Activated CD4-positive, alpha-beta T cell treated with anti-CD3 and anti-CD28 coated beads for 36 hours (primary cell): ENCODE results near the gene PSRC1. TPM values are rescaled to one million over a fixed set of nuclear protein-coding genes. Genes with fewer than 3 reads are reported as not detected.
"Not testable (repeated sequence)": the region's sequence is repeated elsewhere in the genome, so short reads cannot be mapped to it uniquely, and the experiment has no call there.

ENCODE experiments used
- ATAC-seq: fragments of 200-7000 bp; cut with Tn5 transposase; one replicate; pipeline ENCODE4 v1.10.0; 2021; ENCODE audit warnings: mild to moderate bottlenecking, moderate library complexity
- CTCF ChIA-PET: fragments of 350-600 bp; sonication (Branson Sonifier 250); formaldehyde crosslinking; loops from one replicate; lab custom pipeline; 2021; ENCODE audit warnings: antibody characterized with exemption; lab: Charles Lee
- POLR2A ChIA-PET: fragments of 350-600 bp; sonication (Branson Sonifier 250); formaldehyde crosslinking; loops from one replicate; lab custom pipeline; 2021; ENCODE audit warnings: antibody characterized with exemption, inconsistent platforms; lab: Charles Lee
- DNase-seq: peaks from one replicate; pipeline ENCODE4 v3.0.0-alpha.2; 2020
- H3K27ac Mint-ChIP-seq: one replicate; pipeline ENCODE4 v1.8.0; 2021; ENCODE audit warnings: mixed read lengths
- H3K27me3 Mint-ChIP-seq: one replicate; pipeline ENCODE4 v1.8.0; 2021; ENCODE audit warnings: mixed read lengths
- H3K36me3 Mint-ChIP-seq: one replicate; pipeline ENCODE4 v1.8.0; 2021; ENCODE audit warnings: low read depth, mixed read lengths
- H3K4me1 Mint-ChIP-seq: one replicate; pipeline ENCODE4 v1.8.0; 2021; ENCODE audit warnings: mixed read lengths
- H3K4me3 Mint-ChIP-seq: one replicate; pipeline ENCODE4 v1.8.0; 2021; ENCODE audit warnings: mild to moderate bottlenecking, moderate library complexity, mixed read lengths
- H3K9me3 Mint-ChIP-seq: one replicate; pipeline ENCODE4 v1.8.0; 2021; ENCODE audit warnings: low read depth, mixed read lengths
- intact Hi-C, 2 experiments: fragments of 100-400 bp; cut with DNase I in 1 of 2; cut with micrococcal nuclease in 1 of 2; formaldehyde crosslinking; loops; one replicate each; pipeline versions ENCODE4 v1.14.2 to v1.15.1; 2022 to 2024; cut with DNase I, micrococcal nuclease
- total RNA-seq, 2 experiments: library from RNA; stranded (reverse); gene quantifications; one replicate each; pipeline ENCODE4 v1.2.3, GENCODE V29; 2021

The PSRC1 gene
- total RNA-seq, 2 experiments from 2014 or later = 17.6 to 18.4 TPM

DNA sequence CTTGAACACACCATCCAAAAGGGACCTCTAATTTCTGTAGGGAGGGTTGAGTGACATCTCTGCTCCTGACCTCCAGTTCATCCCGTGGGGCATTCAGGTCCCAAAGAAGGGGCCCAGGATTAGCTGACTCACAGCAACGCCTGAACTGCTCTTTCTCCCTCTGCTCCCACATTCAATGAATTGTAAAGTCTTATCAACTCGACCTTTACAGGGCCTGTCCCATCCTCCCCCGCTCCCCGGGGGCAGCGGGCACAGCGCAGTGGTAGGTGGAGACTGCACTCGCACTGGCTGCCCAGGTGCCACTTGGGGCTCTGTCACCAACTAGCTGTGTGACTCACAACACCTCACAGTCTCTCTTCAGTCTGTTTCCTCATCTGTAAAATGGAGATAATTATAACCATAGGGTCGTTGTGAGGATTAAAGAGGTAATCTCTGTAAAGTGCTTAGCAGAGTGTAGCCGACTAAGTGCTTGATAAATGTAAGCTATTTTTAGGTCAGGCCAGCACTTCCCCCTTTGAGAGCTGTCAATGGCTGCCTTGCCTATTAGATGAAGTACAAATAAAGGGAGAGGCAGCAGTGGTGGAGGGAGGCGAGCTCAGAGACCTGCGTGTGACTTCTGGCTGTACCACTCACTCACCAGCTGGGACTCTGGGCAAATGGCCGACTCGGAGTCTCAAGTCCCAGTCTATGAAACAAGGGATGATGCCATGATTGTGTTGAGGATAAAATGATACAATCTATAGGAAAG is 24.5 kb upstream of the PSRC1 start:
- Mint-ChIP-seq H3K27ac (no peak overlapping the region), H3K4me3 (no peak overlapping the region), H3K36me3 (no peaks in the 10 kb centered on the region), H3K4me1 (no peaks in the 10 kb centered on the region), H3K9me3 (no peaks in the 10 kb centered on the region), H3K27me3 (no peaks in the 10 kb centered on the region)
- ChIA-PET CTCF (interaction anchor here (0.6 to 1.9 kb wide), 7 partner anchors 10 to 291 kb away, joined by 3 to 6 read pairs (median 3); no protein-coding TSS in a partner anchor), POLR2A (interaction anchor here (0.6 kb wide), 1 partner anchor 117 kb away, joined by 4 read pairs; no protein-coding TSS in a partner anchor)
- ATAC-seq (peak; percentile 76), DNase-seq (peak; percentile 33)
- intact Hi-C loops = loop anchor here in 1 of 2 experiments (5.0 kb wide), 1 partner anchor 45 kb away; no protein-coding TSS in a partner anchor

- DNase-seq = no peak
- intact Hi-C loops = loop anchor here in 1 of 2 experiments (5.0 kb wide), 1 partner anchor 45 kb away; no protein-coding TSS in a partner anchor
- H3K9me3 Mint-ChIP-seq = no peaks in the 10 kb centered on the region
- ChIA-PET POLR2A (interaction anchor here (0.6 kb wide), 1 partner anchor 118 kb away, joined by 4 read pairs; no protein-coding TSS in a partner anchor), CTCF (interaction anchor here (0.6 to 1.5 kb wide), 4 partner anchors 29 to 185 kb away, joined by 3 to 6 read pairs (median 4); no protein-coding TSS in a partner anchor)
- no peak within 1 kb of the TSS for H3K27ac Mint-ChIP-seq
- H3K4me3 Mint-ChIP-seq = no peak within 1 kb of the TSS
- no peaks in the 10 kb centered on the region for H3K27me3 Mint-ChIP-seq
- no peaks in the 10 kb centered on the region for H3K4me1 Mint-ChIP-seq
- no peak for ATAC-seq
- H3K36me3 Mint-ChIP-seq = no peaks in the 10 kb centered on the region
Measured at GRCh38 chr1:109306832-109307273, 23.9 kb upstream of the PSRC1 start, which contains the start of gene MYBPHL. Gene MYBPHL (minus strand): TSS chr1:109307011. CDS start chr1:109306991, 20 bp downstream.

DNA sequence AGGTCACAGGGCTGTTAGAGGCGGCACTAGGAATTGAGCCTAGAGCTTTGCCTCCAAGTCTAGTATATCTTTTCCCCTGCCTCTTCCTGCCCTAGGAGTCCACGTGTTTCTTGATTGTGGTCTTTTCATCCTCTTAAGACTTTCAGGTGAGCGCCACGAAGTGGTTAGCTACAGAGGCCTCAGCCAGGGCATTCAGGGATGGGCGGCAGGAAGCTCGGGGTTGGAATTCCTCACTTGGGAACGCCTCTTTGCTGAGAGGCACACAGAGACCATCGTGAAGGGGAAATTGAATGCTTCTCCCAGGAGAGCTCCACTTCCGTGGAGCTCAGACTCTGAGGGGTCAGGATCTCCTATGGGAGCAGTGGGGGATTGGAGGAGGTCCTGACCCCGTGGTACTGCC is 23.0 kb upstream of the PSRC1 start:
- H3K9me3 Mint-ChIP-seq = not testable (repeated sequence)

DNA sequence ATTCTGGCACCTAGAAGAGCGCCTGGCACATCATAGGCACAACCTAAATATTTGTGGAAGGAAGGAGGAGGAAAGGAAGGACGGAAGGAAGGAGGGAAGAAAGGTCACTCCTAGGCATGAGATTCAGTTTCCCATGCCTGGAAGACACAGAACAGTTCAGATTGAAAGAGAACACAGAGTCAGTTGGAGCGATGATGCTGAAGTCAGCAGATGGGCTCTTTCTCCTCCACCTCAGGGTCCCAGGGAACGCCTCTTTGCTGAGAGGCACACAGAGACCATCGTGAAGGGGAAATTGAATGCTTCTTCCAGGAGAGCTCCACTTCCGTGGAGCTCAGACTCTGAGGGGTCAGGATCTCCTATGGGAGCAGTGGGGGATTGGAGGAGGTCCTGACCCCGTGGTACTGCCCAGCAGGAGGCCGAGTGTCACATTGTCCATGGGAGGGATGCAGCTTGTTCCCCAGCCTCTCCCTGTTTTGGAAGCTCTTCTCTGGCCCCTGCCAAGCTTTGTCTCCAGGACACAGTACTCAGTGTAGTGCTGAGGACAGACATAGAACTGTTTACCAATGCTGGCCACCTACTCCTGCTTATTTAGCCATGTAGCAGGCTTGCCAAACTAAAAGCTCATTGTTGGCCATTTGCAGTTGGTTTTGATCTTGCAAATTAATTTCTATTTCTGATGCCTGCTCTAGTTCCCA is 21.4 kb upstream of the PSRC1 start:
- intact Hi-C loops = loop anchor here in 1 of 2 experiments (5.0 kb wide), 1 partner anchor 53 kb away; no protein-coding TSS in a partner anchor
- H3K4me3 Mint-ChIP-seq = no peak overlapping the region
- DNase-seq (no peak), ATAC-seq (no peak)
- no peaks in the 10 kb centered on the region for H3K9me3 Mint-ChIP-seq
- no peaks in the 10 kb centered on the region for H3K36me3 Mint-ChIP-seq
- no peaks in the 10 kb centered on the region for H3K27me3 Mint-ChIP-seq
- POLR2A ChIA-PET = no interaction called here
- H3K4me1 Mint-ChIP-seq = no peaks in the 10 kb centered on the region
- CTCF ChIA-PET = interaction anchor here (0.7 to 1.7 kb wide), 4 partner anchors 40 to 228 kb away, joined by 3 to 5 read pairs (median 4); no protein-coding TSS in a partner anchor
- H3K27ac Mint-ChIP-seq = no peak overlapping the region

More for the DNA sequence above, 23.0 kb upstream of the PSRC1 start:
- POLR2A ChIA-PET, DNase-seq, H3K27me3 Mint-ChIP-seq, H3K36me3 Mint-ChIP-seq, H3K4me1 Mint-ChIP-seq, ATAC-seq, H3K4me3 Mint-ChIP-seq, H3K27ac Mint-ChIP-seq: not testable (repeated sequence)
- intact Hi-C loops = loop anchor here in 1 of 2 experiments (5.0 kb wide), 1 partner anchor 46 kb away; no protein-coding TSS in a partner anchor
- CTCF ChIA-PET = interaction anchor here (0.8 to 1.1 kb wide), 2 partner anchors 101 to 155 kb away, joined by 3 to 4 read pairs; no protein-coding TSS in a partner anchor

DNA sequence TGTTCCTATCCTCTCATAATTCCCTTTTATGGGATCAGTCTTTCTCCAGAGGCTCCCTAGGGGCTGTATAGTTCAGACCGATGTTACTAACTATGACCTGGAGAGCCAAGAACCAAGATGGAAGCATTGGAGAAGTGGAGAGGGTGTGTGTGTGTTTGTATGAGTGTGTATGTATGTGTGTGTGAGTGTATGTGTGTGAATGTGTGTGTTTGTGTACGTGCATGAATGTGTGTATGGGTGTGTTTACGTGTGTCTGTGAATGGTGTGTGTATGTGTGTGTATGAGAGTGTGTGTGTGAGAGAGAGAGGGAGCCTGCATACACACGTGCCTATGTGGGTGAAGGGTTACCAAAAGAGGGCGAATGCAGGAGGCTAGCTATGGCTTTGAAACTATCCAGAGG is 18.9 kb upstream of the PSRC1 start:
- Mint-ChIP-seq H3K36me3 (no peaks in the 10 kb centered on the region), H3K4me3 (no peak overlapping the region), H3K4me1 (no peaks in the 10 kb centered on the region), H3K9me3 (no peaks in the 10 kb centered on the region), H3K27me3 (peaks cover 2% of the 10 kb centered on the region), H3K27ac (no peak overlapping the region)
- no peak for DNase-seq
- POLR2A ChIA-PET = no interaction called here
- ATAC-seq = no peak
- intact Hi-C loops = loop anchor here in 1 of 2 experiments (5.0 kb wide), 1 partner anchor 55 kb away; no protein-coding TSS in a partner anchor
- CTCF ChIA-PET = no interaction called here

GRCh38 chr1:109300650-109301151 is 17.8 kb upstream of the PSRC1 start:
- ChIA-PET CTCF (no interaction called here), POLR2A (interaction anchor here (1.3 kb wide), 1 partner anchor 18 kb away, joined by 5 read pairs; the partner anchor contains the start of gene PSRC1)
- no peaks in the 10 kb centered on the region for H3K9me3 Mint-ChIP-seq
- H3K4me1 Mint-ChIP-seq = no peaks in the 10 kb centered on the region
- H3K36me3 Mint-ChIP-seq = no peaks in the 10 kb centered on the region
- DNase-seq (no peak), ATAC-seq (no peak)
- intact Hi-C loops = loop anchor here in 1 of 2 experiments (5.0 kb wide), 1 partner anchor 57 kb away; no protein-coding TSS in a partner anchor
- no peak overlapping the region for H3K4me3 Mint-ChIP-seq
- H3K27ac Mint-ChIP-seq = no peak overlapping the region
- H3K27me3 Mint-ChIP-seq = peaks cover 5% of the 10 kb centered on the region

GRCh38 chr1:109299558-109300343 is 16.8 kb upstream of the PSRC1 start:
- H3K9me3 Mint-ChIP-seq = no peaks in the 10 kb centered on the region
- H3K36me3 Mint-ChIP-seq = no peaks in the 10 kb centered on the region
- no peak overlapping the region for H3K27ac Mint-ChIP-seq
- no peak for DNase-seq
- ChIA-PET CTCF (no interaction called here), POLR2A (interaction anchor here (1.3 kb wide), 1 partner anchor 17 kb away, joined by 5 read pairs; the partner anchor contains the start of gene PSRC1)
- ATAC-seq = no peak
- no peak overlapping the region for H3K4me3 Mint-ChIP-seq
- intact Hi-C loops = loop anchor here in 1 of 2 experiments (5.0 kb wide), 1 partner anchor 58 kb away; no protein-coding TSS in a partner anchor
- peaks cover 8% of the 10 kb centered on the region for H3K27me3 Mint-ChIP-seq
- H3K4me1 Mint-ChIP-seq = no peaks in the 10 kb centered on the region

GRCh38 chr1:109298666-109299557 is 16.0 kb upstream of the PSRC1 start:
- no peaks in the 10 kb centered on the region for H3K9me3 Mint-ChIP-seq
- no peak for ATAC-seq
- no peaks in the 10 kb centered on the region for H3K36me3 Mint-ChIP-seq
- peak; percentile 60 for DNase-seq
- peaks cover 8% of the 10 kb centered on the region for H3K27me3 Mint-ChIP-seq
- H3K4me3 Mint-ChIP-seq = no peak overlapping the region
- H3K27ac Mint-ChIP-seq = no peak overlapping the region
- no peaks in the 10 kb centered on the region for H3K4me1 Mint-ChIP-seq
- CTCF ChIA-PET = no interaction called here
- intact Hi-C loops = no loop called here
- POLR2A ChIA-PET = no interaction called here

DNA sequence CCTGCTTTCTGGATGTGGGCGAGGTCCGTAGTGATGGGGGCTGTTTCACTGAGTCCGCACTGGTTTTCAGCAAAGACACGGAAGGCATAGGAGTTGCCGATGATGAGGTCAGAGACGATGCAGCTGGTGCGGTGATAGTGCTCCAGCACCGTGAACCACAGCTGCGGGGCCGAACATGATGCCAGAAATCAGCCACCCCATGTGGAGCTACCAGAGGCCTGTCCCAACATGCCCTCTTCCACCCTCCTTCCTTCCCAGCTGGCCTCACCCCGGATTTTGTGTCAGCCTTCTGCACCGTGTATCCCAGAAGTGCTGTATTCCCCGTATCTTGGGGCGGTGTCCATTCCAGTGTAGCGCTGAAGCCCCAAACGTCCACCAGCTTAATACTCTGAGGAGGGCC is 13.8 kb upstream of the PSRC1 start:
- CTCF ChIA-PET = interaction anchor here (0.9 to 1.3 kb wide), 3 partner anchors 14 to 106 kb away, joined by 3 read pairs; partner anchors contain the start of gene PSRC1
- intact Hi-C loops = no loop called here
- Mint-ChIP-seq H3K27ac (no peak overlapping the region), H3K36me3 (no peaks in the 10 kb centered on the region), H3K27me3 (peaks cover 9% of the 10 kb centered on the region), H3K4me3 (no peak overlapping the region), H3K9me3 (no peaks in the 10 kb centered on the region), H3K4me1 (no peaks in the 10 kb centered on the region)
- POLR2A ChIA-PET = no interaction called here
- ATAC-seq (no peak), DNase-seq (no peak)
